Suprapubic skin (tissue), 4 donors: ENCODE measurements around the gene RBM39.

ENCODE experiments used
- CTCF ChIP-seq, 2 donors: fragments of 200-600 bp in 1 of 2; fragments of 450-650 bp in 1 of 2; sonication (generic) in 1 of 2; IDR thresholded peaks; one replicate each; pipeline ENCODE4 v1.5.1; 2016 to 2019; ENCODE audit warnings: antibody characterized with exemption in 2 of 2, mild to moderate bottlenecking in 1 of 2, moderate library complexity in 1 of 2
- POLR2A ChIP-seq, 2 donors: fragments of 450-650 bp; IDR thresholded peaks; one replicate each; pipeline ENCODE4 v1.6.1; 2017; ENCODE audit warnings: antibody characterized with exemption in 2 of 2, mild to moderate bottlenecking in 2 of 2, moderate library complexity in 2 of 2
- POLR2AphosphoS5 ChIP-seq, 3 donors: sonication (generic); formaldehyde crosslinking; IDR thresholded peaks; one replicate each; pipeline ENCODE4 v1.6.1; 2017; ENCODE audit warnings: antibody characterized with exemption in 3 of 3

GRCh38 chr20:35735826-35736470, 6.1 kb downstream of the RBM39 start:
- TF ChIP-seq POLR2A (IDR thresholded peaks at IDR 0.05) (no peak), CTCF (IDR thresholded peaks at IDR 0.05) (no peak), POLR2AphosphoS5 (IDR thresholded peaks at IDR 0.05) (no peak)
